NCI-H2171 treated with DMSO at 0.1 percent for 48 hours (cell line): ENCODE results near the gene DOP1A.

ENCODE experiments used
- DNase-seq: peaks from one replicate; lab custom pipeline; 2025; lab: John Stamatoyannopoulos, UW

DOP1A gene

GRCh38 chr6:83198486-83199172 lies 131.2 kb downstream of the DOP1A start:
- no peak for DNase-seq

GRCh38 chr6:83199173-83199862 lies 131.8 kb downstream of the DOP1A start:
- DNase-seq: no peak

GRCh38 chr6:83199863-83200225 lies 132.4 kb downstream of the DOP1A start:
- peak; percentile 32 for DNase-seq

DNA sequence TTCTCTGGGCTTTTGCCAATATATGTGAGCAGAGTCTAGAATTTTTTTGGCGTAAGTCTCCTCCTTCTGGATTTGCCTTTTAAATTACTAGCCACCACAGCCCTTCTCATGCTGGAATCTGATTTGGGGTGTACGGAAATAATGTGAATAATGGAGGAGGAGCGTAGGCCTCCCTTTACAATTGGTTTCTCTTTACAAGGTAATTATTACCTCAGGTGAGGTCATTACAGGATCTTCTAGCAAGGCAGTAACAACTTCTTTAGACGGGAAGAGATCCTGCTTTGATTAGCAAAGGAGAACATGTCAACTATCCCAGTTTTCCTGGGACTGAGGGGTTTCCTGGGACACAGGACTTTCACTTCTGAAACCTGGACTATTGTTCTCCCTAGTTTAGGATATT lies 134.6 kb downstream of the DOP1A start:
- no peak for DNase-seq

DNA sequence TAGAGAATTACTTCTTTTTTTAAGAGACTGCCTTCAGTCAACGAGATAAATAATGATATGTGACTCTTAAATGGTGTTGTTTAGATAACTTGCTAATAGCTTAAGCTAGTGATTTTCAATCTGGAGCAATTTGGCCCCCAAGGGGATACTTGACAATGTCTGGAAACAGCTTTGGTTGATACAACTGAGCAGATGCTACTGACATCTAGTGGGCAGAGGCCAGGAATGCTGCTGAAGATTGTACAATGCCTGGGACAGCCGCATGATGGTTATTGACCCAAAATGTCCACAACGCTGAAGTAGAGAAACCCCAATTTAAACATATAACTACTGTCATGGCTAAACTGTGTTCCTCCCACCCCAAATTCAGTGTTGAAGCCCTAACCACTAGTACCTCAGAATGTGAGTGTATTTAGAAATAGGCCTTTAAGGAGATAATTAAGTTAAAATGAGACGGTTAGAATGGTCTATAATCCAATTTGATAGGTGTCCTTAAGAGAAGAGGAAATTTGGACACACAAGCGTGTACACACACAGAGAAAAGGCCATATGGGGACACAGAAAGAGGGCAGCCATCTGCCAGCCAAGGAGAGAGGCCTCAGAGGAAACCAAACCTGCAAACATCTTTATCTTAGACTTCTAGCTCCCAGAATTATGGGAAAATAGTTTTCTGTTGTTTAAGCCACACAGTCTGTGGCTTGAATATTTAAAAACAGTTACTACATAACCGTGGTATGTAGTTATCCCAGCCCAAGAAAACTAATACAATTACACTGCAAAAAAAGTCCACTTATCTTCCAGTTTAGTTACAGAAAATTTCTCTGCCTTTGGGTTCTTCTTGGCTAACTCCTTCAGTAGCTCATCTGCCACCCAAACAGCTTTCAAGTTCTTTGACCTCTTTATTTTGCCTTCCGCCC lies 147.9 kb downstream of the DOP1A start:
- peak; percentile 83 for DNase-seq

DNA sequence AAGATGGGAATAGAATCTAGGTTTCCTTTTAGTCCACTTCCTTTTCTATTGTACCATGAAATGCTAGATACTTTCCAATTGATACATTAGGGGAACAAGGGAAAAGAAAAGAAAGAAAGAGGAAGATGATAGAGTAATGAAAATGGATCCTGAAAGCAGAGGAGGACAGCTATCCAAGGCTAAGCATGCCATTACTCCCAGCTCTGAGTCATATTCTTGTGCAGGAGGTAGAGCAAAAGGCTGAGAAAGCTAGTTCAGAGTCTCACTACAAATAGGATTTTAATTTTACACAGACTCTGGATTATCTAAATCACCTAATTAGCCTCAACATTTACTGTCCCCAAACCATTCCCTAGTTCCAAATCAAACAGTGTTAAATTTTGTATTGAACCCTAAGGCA lies 149.3 kb downstream of the DOP1A start:
- DNase-seq: no peak
